Brain microvascular endothelial cell (primary cell): Measurements from ENCODE around the gene CACNA1I.

Source experiments
- DNase-seq: peaks from one replicate; pipeline ENCODE4 v3.0.0-alpha.2; 2020
- H3K27ac ChIP-seq: fragments of 250-450 bp; sonication (Bioruptor Pico); 2 replicates; pipeline ENCODE4 v1.5.1; 2020; ENCODE audit warnings: mild to moderate bottlenecking, moderate library complexity
- H3K27me3 ChIP-seq: fragments of 250-450 bp; sonication (Bioruptor Pico); replicated peaks from 2 replicates; pipeline ENCODE4 v1.5.1; 2020; ENCODE audit warnings: mild to moderate bottlenecking
- H3K36me3 ChIP-seq: fragments of 250-450 bp; sonication (Bioruptor Pico); replicated peaks from 2 replicates; pipeline ENCODE4 v1.5.1; 2020; ENCODE audit warnings: mild to moderate bottlenecking
- H3K4me3 ChIP-seq: 2 replicates; pipeline ENCODE4 v1.5.1; 2011; ENCODE audit warnings: low read depth, mild to moderate bottlenecking, control low read depth, low read length, moderate library complexity
- in situ Hi-C: cut with HindIII; loops from 2 replicates; pipeline ENCODE4 v1.10.0; 2017; ENCODE audit warnings: low sequenced_read_pairs, low pct_ligation_motif_present
- TF ChIP-seq, protein P1 (sequence below): IDR thresholded peaks from 2 replicates; pipeline ENCODE4 v1.5.1; 2011; ENCODE audit warnings: low read depth, mild to moderate bottlenecking, moderate library complexity, low read length, control low read depth, inconsistent platforms; ENCODE audit errors: missing control alignments

Gene CACNA1I

DNA sequence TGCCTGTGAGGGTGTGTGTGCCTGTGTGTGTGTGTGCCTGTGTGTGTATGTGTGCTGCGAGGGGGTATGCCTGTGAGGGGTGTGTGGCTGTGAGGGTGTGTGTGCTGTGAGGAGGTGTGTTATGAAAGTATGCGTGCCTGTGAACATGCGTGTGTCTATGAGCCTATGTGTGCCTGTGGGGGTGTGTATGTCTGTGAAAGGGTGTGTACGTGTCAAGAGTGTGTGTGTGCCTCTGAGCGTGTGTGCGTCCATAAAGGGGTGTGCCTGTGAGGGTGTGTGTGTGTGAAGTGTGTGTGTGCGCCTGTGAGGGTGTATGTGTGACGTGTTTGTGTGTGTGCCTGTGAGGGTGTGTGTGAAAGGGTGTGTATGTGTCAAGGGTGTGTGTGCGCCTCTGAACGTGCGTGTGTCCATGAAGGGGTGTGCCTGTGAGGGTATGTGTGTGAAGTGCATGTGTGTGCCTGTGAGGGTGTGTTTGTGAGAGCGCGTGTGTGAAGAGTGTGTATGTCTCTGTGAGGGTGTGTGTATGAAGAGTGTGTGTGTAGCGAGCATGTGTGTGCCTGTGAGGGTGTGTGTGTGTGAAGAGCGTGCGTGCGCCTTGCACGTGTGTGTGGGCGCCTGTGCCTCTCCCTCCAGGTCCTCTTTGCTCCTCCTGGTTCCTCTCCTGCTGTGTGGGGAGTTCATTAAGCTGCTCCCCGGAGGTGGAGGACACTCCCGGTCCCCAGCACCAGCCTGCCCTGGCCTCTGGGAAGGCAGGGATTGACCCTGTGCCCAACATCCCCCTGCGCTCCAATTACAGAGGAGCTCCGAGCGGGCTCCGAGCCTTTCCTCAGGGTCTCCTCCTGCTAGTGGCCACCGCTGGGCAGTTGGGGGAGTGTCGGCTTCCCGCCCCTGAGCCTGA is 53.3 kb downstream of the CACNA1I start:
- no peaks in the 10 kb centered on the region for H3K36me3 ChIP-seq
- no peak for DNase-seq
- no peak overlapping the region for H3K4me3 ChIP-seq
- no peak overlapping the region for H3K27ac ChIP-seq
- in situ Hi-C loops = no loop called here
- TF ChIP-seq, protein P1, sequence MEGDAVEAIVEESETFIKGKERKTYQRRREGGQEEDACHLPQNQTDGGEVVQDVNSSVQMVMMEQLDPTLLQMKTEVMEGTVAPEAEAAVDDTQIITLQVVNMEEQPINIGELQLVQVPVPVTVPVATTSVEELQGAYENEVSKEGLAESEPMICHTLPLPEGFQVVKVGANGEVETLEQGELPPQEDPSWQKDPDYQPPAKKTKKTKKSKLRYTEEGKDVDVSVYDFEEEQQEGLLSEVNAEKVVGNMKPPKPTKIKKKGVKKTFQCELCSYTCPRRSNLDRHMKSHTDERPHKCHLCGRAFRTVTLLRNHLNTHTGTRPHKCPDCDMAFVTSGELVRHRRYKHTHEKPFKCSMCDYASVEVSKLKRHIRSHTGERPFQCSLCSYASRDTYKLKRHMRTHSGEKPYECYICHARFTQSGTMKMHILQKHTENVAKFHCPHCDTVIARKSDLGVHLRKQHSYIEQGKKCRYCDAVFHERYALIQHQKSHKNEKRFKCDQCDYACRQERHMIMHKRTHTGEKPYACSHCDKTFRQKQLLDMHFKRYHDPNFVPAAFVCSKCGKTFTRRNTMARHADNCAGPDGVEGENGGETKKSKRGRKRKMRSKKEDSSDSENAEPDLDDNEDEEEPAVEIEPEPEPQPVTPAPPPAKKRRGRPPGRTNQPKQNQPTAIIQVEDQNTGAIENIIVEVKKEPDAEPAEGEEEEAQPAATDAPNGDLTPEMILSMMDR = no peak
- peaks cover 16% of the 10 kb centered on the region for H3K27me3 ChIP-seq

DNA sequence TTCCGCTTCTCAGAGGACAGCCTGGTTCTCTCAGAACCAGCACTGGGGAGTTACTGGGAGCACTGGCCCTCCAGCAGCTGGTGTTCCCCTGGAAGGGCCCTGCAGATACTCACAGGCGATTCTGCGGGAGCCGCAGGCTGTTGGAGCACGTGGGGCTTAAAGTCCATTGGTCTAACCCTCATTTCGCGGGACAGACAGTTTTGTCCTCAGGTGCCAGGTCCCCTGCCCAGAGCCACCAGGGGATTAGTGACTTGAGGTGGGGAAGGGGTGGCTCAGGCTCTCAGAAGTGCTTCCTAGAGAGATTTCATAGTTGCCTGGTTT is 53.9 kb downstream of the CACNA1I start:
- no peak overlapping the region for H3K27ac ChIP-seq
- H3K36me3 ChIP-seq = no peaks in the 10 kb centered on the region
- H3K27me3 ChIP-seq = peaks cover 16% of the 10 kb centered on the region
- TF ChIP-seq, protein P1 = no peak
- no peak for DNase-seq
- no peak overlapping the region for H3K4me3 ChIP-seq
- in situ Hi-C loops = no loop called here

GRCh38 chr22:39625569-39626537 is 55.3 kb downstream of the CACNA1I start:
- Histone ChIP-seq H3K36me3 (no peaks in the 10 kb centered on the region), H3K27ac (no peak overlapping the region), H3K4me3 (no peak overlapping the region), H3K27me3 (peaks cover 16% of the 10 kb centered on the region)
- TF ChIP-seq, protein P1 = no peak
- DNase-seq = no peak
- in situ Hi-C loops = no loop called here

GRCh38 chr22:39627208-39627607 is 56.7 kb downstream of the CACNA1I start:
- peaks cover 16% of the 10 kb centered on the region for H3K27me3 ChIP-seq
- no peak overlapping the region for H3K27ac ChIP-seq
- H3K4me3 ChIP-seq = no peak overlapping the region
- DNase-seq = no peak
- in situ Hi-C loops = no loop called here
- no peaks in the 10 kb centered on the region for H3K36me3 ChIP-seq
- TF ChIP-seq, protein P1 = no peak

- in situ Hi-C loops = no loop called here
- DNase-seq = no peak
- peaks cover 15% of the 10 kb centered on the region for H3K27me3 ChIP-seq
These were observed 57.5 kb downstream of the CACNA1I start for GRCh38 chr22:39627865-39628562.

More at GRCh38 chr22:39627865-39628562, 57.5 kb downstream of the CACNA1I start:
- no peaks in the 10 kb centered on the region for H3K36me3 ChIP-seq
- H3K4me3 ChIP-seq = no peak overlapping the region
- TF ChIP-seq, protein P1 = no peak
- H3K27ac ChIP-seq = no peak overlapping the region
